ENCODE measurements around the gene SERINC2.
"Not testable (repeated sequence)": the region's sequence is repeated elsewhere in the genome, so short reads cannot be mapped to it uniquely, and the experiment has no call there.

The SERINC2 gene

GRCh38 chr1:31414980-31415370, 2.0 kb downstream of the SERINC2 start:
- DNase-seq (ENCODE audit: low read depth in 2 of 2), result no peak

- DNase-seq (ENCODE audit: low read depth in 2 of 2), result no peak
Observed at GRCh38 chr1:31415658-31416057, 2.6 kb downstream of the SERINC2 start.

DNA sequence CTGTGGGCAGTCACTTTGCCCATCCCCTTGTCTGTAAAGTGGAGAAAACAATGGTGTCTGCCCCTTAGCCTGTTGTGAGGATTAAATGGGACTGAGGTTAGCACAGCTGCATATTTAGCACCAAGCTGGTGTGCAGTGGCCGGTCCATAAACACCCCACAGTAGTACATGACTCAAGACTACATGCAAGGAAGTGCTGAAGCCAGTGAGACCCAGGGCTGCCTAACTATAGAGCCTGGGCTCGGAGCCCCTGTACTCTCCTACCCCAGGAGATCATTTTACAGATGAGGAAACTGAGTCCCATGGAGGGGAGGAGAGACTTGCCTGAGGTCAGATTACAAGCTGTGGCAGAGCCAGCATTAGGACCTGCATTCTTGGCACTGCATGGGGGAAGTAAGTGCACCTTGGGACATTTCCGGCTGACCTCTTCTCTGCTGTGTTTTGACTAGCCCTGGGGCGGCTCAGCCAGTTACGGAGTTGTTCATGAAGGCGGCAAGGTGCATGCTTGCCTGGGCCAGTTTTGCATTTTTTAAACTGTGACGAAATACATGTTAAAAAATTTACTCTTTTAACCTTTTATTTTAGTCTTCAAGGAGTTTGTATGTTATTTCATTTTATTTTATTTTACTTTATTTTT, 3.2 kb downstream of the SERINC2 start:
- DNase-seq (ENCODE audit: low read depth in 2 of 2), result no peak

DNA sequence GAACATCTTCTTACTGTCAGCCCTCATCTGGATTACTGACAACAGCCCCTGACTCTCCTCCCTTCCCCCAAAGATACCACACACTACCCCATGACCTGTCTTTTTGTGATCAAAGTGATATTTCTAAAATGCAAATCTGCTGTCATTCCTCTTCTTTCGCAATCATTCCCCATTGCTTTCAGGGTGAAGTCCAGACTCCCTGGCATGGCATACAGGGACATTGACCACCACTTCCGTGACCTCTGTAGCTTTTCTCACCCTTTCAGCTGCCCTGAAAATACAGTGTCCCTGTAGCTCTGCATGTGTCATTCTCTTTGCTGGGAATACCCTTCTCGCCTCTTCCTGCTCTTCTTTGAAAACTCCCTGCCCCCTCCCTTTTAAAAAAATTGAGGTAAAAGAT, 4.1 kb downstream of the SERINC2 start:
- no peak for DNase-seq (ENCODE audit: low read depth in 2 of 2)

DNA sequence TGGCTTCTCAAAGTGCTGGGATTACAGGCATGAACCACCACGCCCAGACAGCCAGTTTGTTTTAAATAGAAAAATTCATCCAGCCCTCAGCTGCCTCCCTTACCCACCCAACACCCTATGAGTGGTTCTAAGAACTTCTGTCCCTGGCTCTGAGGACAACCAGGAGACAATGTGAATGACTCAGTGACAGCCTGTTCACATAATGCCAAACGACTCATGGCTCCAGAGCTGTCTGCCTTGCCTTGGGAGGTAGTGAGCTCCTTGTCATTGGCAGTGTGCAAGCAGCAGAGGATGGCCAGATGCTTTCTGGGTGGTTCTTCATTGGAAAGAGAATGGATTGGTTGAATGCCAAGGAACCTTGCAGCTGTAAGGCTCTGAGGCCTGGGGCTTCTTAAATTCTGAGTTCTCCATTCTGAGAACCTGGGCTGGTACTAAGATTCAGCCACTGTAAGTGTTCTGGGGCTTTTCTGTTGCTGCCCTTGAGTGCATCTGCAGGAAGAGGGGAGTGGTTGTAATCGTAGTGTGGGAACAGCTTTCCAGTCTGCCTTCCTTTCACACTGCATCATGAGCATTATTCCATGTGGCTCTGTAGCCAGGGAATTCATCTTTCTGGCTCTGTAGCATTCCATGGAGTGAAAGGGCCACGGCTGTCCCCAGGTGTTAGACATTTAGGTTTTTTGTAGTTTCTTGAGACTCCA, 5.8 kb downstream of the SERINC2 start:
- DNase-seq (ENCODE audit: low read depth in 2 of 2), result no peak

DNA sequence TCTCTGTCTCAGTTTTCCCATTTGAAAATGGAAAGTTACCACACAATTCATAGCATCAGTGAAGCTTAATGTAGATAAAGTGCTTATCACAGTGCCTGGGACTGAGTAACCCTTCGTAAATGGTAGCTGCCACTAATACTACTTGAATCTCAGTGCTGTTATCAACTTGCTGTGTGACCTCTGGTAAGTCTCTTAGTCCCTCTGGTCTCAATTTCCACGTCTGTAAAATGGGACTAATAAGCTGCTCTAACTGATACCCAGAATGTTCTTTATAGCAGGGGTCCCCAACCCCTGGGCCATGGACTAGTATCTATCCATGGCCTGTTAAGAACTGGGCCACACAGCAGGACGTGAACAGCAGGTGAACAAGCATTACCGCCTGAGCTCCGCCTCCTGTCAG, 7.7 kb downstream of the SERINC2 start:
- DNase-seq (ENCODE audit: low read depth in 2 of 2), result no peak

DNA sequence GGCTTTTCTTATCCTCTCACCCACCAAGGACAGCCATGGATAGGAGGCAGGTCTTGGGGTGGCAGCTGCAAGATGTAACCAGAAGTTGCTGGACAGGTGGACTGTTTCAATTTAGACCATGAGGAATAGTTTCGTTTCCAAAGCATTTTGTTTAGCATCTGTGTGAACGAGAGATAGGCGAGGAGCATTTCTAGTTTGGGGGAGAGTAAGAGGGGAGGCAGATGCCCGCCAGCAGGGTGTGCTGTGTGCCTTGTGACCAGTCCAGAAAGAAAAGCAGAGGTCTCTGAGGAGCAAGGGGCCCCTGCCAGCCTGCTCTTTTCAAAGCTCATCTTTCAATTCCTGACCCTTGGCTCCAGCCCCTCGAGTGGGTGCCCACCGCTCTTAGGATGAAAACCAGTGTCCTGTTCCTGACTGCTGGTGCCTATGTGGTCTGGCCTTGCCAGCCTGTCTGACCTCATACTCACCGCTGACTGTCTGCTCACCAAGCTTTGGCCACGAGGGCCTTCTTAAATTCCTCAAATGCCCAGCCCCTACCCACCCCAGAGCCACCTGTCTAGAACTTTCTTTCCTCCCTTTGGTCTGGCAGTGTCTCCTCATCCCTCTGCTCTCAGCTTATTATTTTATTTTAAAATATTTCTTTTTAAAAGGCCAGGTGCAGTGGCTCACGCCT, 8.5 kb downstream of the SERINC2 start:
- no peak for DNase-seq (ENCODE audit: low read depth in 2 of 2)

GRCh38 chr1:31422505-31423319, 9.7 kb downstream of the SERINC2 start:
- DNase-seq (ENCODE audit: low read depth in 2 of 2), result peak; percentile 50 to 65

GRCh38 chr1:31423418-31423947, 10.5 kb downstream of the SERINC2 start:
- DNase-seq (ENCODE audit: low read depth in 2 of 2), result no peak

DNA sequence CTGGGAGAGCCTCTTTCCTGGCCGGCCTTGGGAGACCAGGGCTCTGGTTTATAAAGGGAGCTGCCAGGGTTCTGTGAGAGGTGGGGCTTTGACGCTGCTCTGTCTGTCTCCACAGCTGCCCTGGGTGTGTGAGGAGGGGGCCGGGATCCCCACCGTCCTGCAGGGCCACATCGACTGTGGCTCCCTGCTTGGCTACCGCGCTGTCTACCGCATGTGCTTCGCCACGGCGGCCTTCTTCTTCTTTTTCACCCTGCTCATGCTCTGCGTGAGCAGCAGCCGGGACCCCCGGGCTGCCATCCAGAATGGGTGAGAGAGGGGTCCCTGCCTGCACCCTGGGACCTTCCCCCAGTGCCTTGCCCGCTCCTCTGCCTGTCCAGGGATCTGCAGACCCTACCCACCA, 11.6 kb downstream of the SERINC2 start:
- DNase-seq (ENCODE audit: low read depth in 2 of 2), result no peak

GRCh38 chr1:31425301-31426081, 12.5 kb downstream of the SERINC2 start:
- no peak for DNase-seq (ENCODE audit: low read depth in 2 of 2)

DNA sequence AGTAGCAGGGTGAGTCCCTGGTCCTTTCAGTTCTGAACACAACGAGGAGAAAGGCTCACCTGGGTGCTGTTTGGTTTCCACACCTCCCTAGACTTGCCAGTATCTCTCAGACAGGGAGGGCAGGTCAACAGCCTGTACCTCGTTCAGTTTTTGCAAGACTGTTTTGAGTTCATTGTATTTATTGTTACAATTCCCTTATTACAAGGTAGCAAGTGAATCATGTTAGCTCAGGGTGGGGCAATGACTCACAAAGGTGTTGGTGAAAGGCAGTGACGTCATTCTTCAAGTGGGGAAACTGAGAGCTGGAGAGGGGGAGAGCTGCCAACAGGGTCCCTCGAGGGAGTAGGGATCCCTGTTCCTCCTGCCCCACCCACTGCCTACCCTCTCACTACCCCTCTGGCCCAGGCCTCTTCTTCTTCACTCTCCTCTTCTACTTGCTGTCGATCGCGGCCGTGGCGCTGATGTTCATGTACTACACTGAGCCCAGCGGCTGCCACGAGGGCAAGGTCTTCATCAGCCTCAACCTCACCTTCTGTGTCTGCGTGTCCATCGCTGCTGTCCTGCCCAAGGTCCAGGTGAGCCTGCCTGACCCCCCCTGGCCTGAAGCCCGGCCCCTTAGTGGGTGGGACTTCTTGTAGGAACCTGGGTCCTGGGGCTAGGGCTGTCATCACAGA, 13.4 kb downstream of the SERINC2 start:
- DNase-seq (ENCODE audit: low read depth in 2 of 2), result no peak

- no peak for DNase-seq (ENCODE audit: low read depth in 2 of 2)
Observed at GRCh38 chr1:31427322-31427721, 14.3 kb downstream of the SERINC2 start.

GRCh38 chr1:31428436-31429221, 15.6 kb downstream of the SERINC2 start:
- DNase-seq (ENCODE audit: low read depth in 2 of 2), result no peak

DNA sequence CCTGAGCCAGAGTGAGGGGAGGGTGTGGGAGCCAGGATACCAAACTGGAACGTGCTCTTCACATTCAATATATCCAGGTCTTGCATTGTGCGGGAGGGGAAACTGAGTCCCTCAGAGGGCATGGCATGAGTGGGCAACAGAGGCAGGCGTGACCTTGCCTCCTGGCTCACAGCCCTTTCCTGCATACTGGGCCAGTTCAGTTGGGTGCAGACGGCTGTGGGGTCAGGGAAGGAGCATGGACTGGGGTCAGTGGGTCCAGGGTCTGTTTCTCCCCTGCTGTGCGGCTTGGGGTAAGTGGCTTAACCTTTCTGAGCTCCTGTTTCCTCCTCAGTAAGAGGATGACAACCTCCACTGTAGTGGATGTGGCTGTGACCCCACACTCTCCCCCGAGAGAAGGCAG, 16.6 kb downstream of the SERINC2 start:
- DNase-seq (ENCODE audit: low read depth in 2 of 2), result no peak

- DNase-seq (ENCODE audit: low read depth in 2 of 2), result not testable (repeated sequence)
Observed at GRCh38 chr1:31431351-31432257, 18.6 kb downstream of the SERINC2 start.

DNA sequence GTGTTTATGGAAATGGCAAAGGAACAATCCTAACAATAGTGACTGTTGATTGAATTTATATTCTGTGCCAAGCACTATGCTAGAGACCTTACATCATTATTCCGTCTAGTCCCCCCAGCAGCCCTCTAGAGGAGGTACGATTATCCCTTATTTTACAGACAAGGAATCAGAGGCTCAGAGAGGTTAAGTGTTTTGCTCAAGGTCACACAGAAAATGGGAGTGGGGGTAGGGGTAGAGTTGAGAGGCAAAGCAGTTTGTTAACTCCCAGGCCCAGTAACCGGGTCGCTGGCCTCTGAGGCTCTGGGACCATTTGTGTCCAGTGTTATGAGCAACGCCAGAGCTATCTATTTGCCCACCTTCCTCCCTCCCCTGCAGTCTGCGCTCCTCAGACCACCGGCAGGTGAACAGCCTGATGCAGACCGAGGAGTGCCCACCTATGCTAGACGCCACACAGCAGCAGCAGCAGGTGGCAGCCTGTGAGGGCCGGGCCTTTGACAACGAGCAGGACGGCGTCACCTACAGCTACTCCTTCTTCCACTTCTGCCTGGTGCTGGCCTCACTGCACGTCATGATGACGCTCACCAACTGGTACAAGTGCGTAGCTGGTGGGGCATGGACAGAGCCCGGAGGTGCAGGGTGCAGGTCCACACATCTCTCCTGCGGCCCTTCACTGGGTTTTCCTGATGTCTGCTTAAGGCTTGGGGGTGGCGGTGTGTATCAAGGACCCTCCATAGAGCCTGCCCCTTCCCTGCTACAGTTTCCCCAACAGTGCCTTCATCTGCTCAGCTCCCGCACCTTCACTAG, 19.8 kb downstream of the SERINC2 start:
- no peak for DNase-seq (ENCODE audit: low read depth in 2 of 2)

DNA sequence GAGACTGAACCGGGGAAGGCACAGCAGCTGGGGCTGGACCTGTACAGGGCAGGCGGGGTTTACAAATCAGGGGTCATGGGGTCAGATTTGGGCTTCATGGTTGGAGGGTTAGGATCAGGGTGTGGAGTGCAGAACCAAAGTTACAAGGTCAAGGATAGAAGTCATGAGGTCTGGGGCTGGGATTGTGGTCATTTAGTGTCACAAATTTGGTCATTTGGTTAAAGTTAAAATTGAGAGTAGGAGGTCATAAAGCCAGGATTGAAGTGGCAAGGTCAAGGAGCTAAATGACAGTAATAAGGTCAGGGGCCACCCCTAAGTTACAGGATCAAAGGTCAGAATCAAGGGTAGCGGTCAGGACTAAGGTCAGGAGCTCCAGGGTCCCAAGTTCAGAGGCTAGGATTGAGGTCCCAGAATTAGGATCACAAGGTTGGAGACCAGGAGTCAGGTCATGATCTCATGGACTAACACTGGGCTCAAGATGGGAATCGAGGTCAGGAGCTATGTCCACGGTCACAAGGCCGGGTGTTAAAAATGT, 20.4 kb downstream of the SERINC2 start:
- DNase-seq (ENCODE audit: low read depth in 2 of 2), result no peak

All from stimulated activated CD4-positive, alpha-beta T cell treated with anti-CD3 and anti-CD28 coated beads, Interleukin-15, amount 100 ng/mL, for 48 hours (primary cell).